Naive thymus-derived CD4-positive, alpha-beta T cell (primary cell): ENCODE data around the gene SERPINE2. TPM values are rescaled to one million over a fixed set of nuclear protein-coding genes. Genes with fewer than 3 reads are reported as not detected.

Source experiments
- ATAC-seq: fragments of 150-1000 bp; cut with Tn5 transposase; 2 replicates; pipeline ENCODE4 v1.10.0; 2021; ENCODE audit warnings: mild to moderate bottlenecking, moderate library complexity
- CTCF ChIA-PET: fragments of 350-600 bp; sonication (Branson Sonifier 250); formaldehyde crosslinking; loops from one replicate; lab custom pipeline; 2021; ENCODE audit warnings: antibody characterized with exemption; lab: Charles Lee
- POLR2A ChIA-PET: fragments of 350-600 bp; sonication (Branson Sonifier 250); formaldehyde crosslinking; loops from one replicate; lab custom pipeline; 2021; ENCODE audit warnings: antibody characterized with exemption, inconsistent platforms; lab: Charles Lee
- DNase-seq, 9 donors: peaks; one replicate each; pipeline versions ENCODE4 v3.0.0 to v3.0.0-alpha.2; 2020 to 2022; ENCODE audit warnings: mixed read lengths in 1 of 9
- H3K27ac ChIP-seq: one replicate; pipeline ENCODE4 v1.7.0; 2013; ENCODE audit warnings: mild to moderate bottlenecking, low read depth, low read length, moderate library complexity
- H3K27me3 ChIP-seq, 2 donors: one replicate each; pipeline ENCODE4 v1.7.0; 2013; ENCODE audit warnings: low read length in 2 of 2, mild to moderate bottlenecking in 2 of 2, moderate library complexity in 2 of 2; ENCODE audit not compliant: control insufficient read depth in 2 of 2, insufficient read depth in 2 of 2
- H3K36me3 ChIP-seq, 3 experiments: 1 replicate in 2 of 3; 2 replicates in 1 of 3; pipeline ENCODE4 v1.7.0; 2013; ENCODE audit warnings: low read length in 3 of 3, mild to moderate bottlenecking in 3 of 3, moderate library complexity in 1 of 3; ENCODE audit not compliant: insufficient read depth in 3 of 3, control insufficient read depth in 2 of 3
- H3K4me1 ChIP-seq, 2 donors: one replicate each; pipeline ENCODE4 v1.7.0; 2013; ENCODE audit warnings: low read length in 2 of 2, mild to moderate bottlenecking in 2 of 2, moderate library complexity in 1 of 2; ENCODE audit not compliant: control insufficient read depth in 2 of 2, insufficient read depth in 2 of 2
- H3K4me3 ChIP-seq: 2 replicates; pipeline ENCODE4 v1.7.0; 2013; ENCODE audit warnings: mild to moderate bottlenecking, low read length
- H3K9me3 ChIP-seq, 3 experiments: 1 replicate in 2 of 3; 2 replicates in 1 of 3; pipeline ENCODE4 v1.7.0; 2013; ENCODE audit warnings: low read length in 3 of 3; ENCODE audit not compliant: control insufficient read depth in 2 of 3
- H3K27ac Mint-ChIP-seq, 9 donors: one replicate each; pipeline ENCODE4 v1.8.0; 2020 to 2022; ENCODE audit warnings: mixed read lengths in 9 of 9, mild to moderate bottlenecking in 8 of 9, moderate library complexity in 5 of 9, inconsistent platforms in 2 of 9
- H3K27me3 Mint-ChIP-seq, 5 donors: one replicate each; pipeline ENCODE4 v1.8.0; 2021 to 2022; ENCODE audit warnings: mixed read lengths in 5 of 5, mild to moderate bottlenecking in 1 of 5
- H3K36me3 Mint-ChIP-seq, 5 donors: one replicate each; pipeline ENCODE4 v1.8.0; 2020 to 2022; ENCODE audit warnings: mixed read lengths in 5 of 5, mild to moderate bottlenecking in 3 of 5, inconsistent platforms in 1 of 5
- H3K4me1 Mint-ChIP-seq, 7 donors: one replicate each; pipeline ENCODE4 v1.8.0; 2020 to 2022; ENCODE audit warnings: mixed read lengths in 7 of 7, mild to moderate bottlenecking in 3 of 7, inconsistent platforms in 1 of 7
- H3K4me3 Mint-ChIP-seq, 10 donors: one replicate each; pipeline ENCODE4 v1.8.0; 2020 to 2022; ENCODE audit warnings: mild to moderate bottlenecking in 10 of 10, mixed read lengths in 10 of 10, moderate library complexity in 6 of 10, inconsistent platforms in 2 of 10
- H3K9me3 Mint-ChIP-seq, 11 donors: one replicate each; pipeline ENCODE4 v1.8.0; 2020 to 2022; ENCODE audit warnings: mixed read lengths in 11 of 11, mild to moderate bottlenecking in 4 of 11, inconsistent platforms in 1 of 11, moderate library complexity in 1 of 11
- intact Hi-C, 2 donors: fragments of 100-400 bp; cut with micrococcal nuclease; formaldehyde crosslinking; loops; one replicate each; pipeline ENCODE4 v1.15.1; 2023
- polyA plus RNA-seq, 2 donors: library from polyadenylated mRNA; unstranded; fragments of 300-500 nt; fragmentation: Illumina TruSeq; gene quantifications; one replicate each; pipeline ENCODE4 v1.2.3, GENCODE V29; 2021
- total RNA-seq, 6 experiments: library from RNA in 5 of 6; stranded (reverse) in 5 of 6; gene quantifications; 1 replicate in 5 of 6; 2 replicates in 1 of 6; pipeline ENCODE4 v1.2.3 and lab custom pipeline; 2021 to 2026

SERPINE2 gene
- total and polyA plus RNA-seq, 7 experiments from 2014 or later, result 5.2 to 46.7 (median 14.7) TPM

GRCh38 chr2:223999862-224000261 lies 39.2 kb downstream of the SERPINE2 start:
- Histone ChIP-seq H3K27me3 (no peaks in the 10 kb centered on the region), H3K4me3 (no peak overlapping the region), H3K9me3 (no peaks in the 10 kb centered on the region), H3K4me1 (no peaks in the 10 kb centered on the region), H3K27ac (no peak overlapping the region), H3K36me3 (peaks cover 0 to 7% (median 0%) of the 10 kb centered on the region in 3 experiments)
- H3K4me1 Mint-ChIP-seq, result peaks cover 0 to 15% (median 0%) of the 10 kb centered on the region in 7 donors
- no peak for ATAC-seq
- H3K27ac Mint-ChIP-seq, result peak overlapping the region in 1 of 9 donors; percentile 32
- intact Hi-C loops, result loop anchor here in 1 of 2 donors (10.0 kb wide), 1 partner anchor 125 kb away; no protein-coding TSS in a partner anchor
- H3K36me3 Mint-ChIP-seq, result peaks cover 7 to 21% (median 11%) of the 10 kb centered on the region in 5 donors
- ChIA-PET POLR2A (no interaction called here), CTCF (interaction anchor here (1.5 kb wide), 1 partner anchor 285 kb away, joined by 3 read pairs; no protein-coding TSS in a partner anchor)
- H3K27me3 Mint-ChIP-seq, result no peaks in the 10 kb centered on the region
- DNase-seq, result no peak
- peaks cover 0 to 4% (median 0%) of the 10 kb centered on the region in 11 donors for H3K9me3 Mint-ChIP-seq
- no peak overlapping the region for H3K4me3 Mint-ChIP-seq

DNA sequence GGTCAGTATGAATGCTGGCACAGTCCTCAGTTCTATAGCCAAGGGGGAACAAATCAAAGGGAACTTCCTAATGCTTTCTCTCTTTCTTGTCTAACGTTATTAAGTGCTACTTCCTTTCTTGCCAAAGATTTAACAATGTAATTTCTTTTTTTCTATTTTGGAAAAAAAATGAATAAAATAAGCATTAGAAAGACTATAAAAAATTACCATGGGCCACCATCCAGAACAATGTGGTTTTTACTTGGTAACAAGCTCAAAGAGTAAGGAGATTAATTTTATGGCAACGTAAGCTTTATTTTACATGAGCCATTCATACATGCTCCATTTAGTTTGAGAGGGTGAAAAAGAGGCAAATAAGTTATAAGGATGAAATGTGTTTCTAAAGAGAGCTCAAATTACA lies 40.1 kb downstream of the SERPINE2 start:
- Histone ChIP-seq H3K4me3 (no peak overlapping the region), H3K27ac (no peak overlapping the region), H3K9me3 (no peaks in the 10 kb centered on the region), H3K36me3 (peaks cover 0 to 7% (median 0%) of the 10 kb centered on the region in 3 experiments), H3K27me3 (no peaks in the 10 kb centered on the region), H3K4me1 (no peaks in the 10 kb centered on the region)
- Mint-ChIP-seq H3K36me3 (peaks cover 7 to 21% (median 11%) of the 10 kb centered on the region in 5 donors), H3K27ac (peak overlapping the region in 1 of 9 donors; percentile 69), H3K27me3 (no peaks in the 10 kb centered on the region), H3K9me3 (peaks cover 0 to 4% (median 0%) of the 10 kb centered on the region in 11 donors), H3K4me1 (peaks cover 0 to 19% (median 2%) of the 10 kb centered on the region in 7 donors), H3K4me3 (no peak overlapping the region)
- DNase-seq (no peak), ATAC-seq (no peak)
- intact Hi-C loops, result loop anchor here in 1 of 2 donors (10.0 kb wide), 1 partner anchor 126 kb away; no protein-coding TSS in a partner anchor
- CTCF ChIA-PET, result interaction anchor here (1.5 kb wide), 1 partner anchor 286 kb away, joined by 3 read pairs; no protein-coding TSS in a partner anchor
- POLR2A ChIA-PET, result no interaction called here

DNA sequence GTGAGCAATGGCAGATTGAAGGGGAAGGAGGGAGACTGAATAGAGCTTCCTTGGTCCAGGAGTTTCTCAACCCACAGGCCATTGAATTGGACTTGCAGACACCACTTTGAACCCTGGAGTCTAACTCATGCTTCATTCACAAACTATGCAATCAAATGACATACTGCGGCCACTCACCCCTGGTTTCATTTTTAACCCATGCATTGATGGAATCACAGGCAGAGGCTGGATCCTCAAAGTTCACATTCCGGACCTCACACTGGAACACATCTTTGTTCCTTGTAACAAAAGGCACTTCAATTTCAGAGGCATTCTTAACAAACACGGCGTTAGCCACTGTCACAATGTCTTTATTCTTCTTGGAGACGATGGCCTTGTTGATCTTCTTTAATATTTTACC lies 41.1 kb downstream of the SERPINE2 start:
- Histone ChIP-seq H3K36me3 (peaks cover 0 to 7% (median 0%) of the 10 kb centered on the region in 3 experiments), H3K9me3 (no peaks in the 10 kb centered on the region), H3K27me3 (no peaks in the 10 kb centered on the region), H3K27ac (no peak overlapping the region), H3K4me3 (no peak overlapping the region), H3K4me1 (no peaks in the 10 kb centered on the region)
- Mint-ChIP-seq H3K27ac (no peak overlapping the region), H3K9me3 (peaks cover 0 to 4% (median 0%) of the 10 kb centered on the region in 11 donors), H3K4me3 (no peak overlapping the region), H3K4me1 (peaks cover 0 to 22% (median 3%) of the 10 kb centered on the region in 7 donors), H3K27me3 (no peaks in the 10 kb centered on the region), H3K36me3 (peaks cover 7 to 21% (median 11%) of the 10 kb centered on the region in 5 donors)
- intact Hi-C loops, result loop anchor here in 1 of 2 donors (10.0 kb wide), 1 partner anchor 127 kb away; no protein-coding TSS in a partner anchor
- CTCF ChIA-PET, result interaction anchor here (1.2 kb wide), 1 partner anchor 286 kb away, joined by 3 read pairs; no protein-coding TSS in a partner anchor
- POLR2A ChIA-PET, result no interaction called here
- DNase-seq, result no peak
- ATAC-seq, result no peak

GRCh38 chr2:223996391-223996790 lies 42.7 kb downstream of the SERPINE2 start:
- H3K27ac ChIP-seq, result no peak overlapping the region
- H3K9me3 Mint-ChIP-seq, result peaks cover 0 to 4% (median 0%) of the 10 kb centered on the region in 11 donors
- H3K27me3 Mint-ChIP-seq, result no peaks in the 10 kb centered on the region
- intact Hi-C loops, result loop anchor here in 1 of 2 donors (10.0 kb wide), 1 partner anchor 128 kb away; no protein-coding TSS in a partner anchor
- no peaks in the 10 kb centered on the region for H3K27me3 ChIP-seq
- peak overlapping the region in 1 of 9 donors; percentile 67 for H3K27ac Mint-ChIP-seq
- no peaks in the 10 kb centered on the region for H3K9me3 ChIP-seq
- no peak overlapping the region for H3K4me3 Mint-ChIP-seq
- peaks cover 0 to 6% (median 0%) of the 10 kb centered on the region in 3 experiments for H3K36me3 ChIP-seq
- ChIA-PET POLR2A (no interaction called here), CTCF (interaction anchor here (1.2 kb wide), 1 partner anchor 67 kb away, joined by 3 read pairs; no protein-coding TSS in a partner anchor)
- DNase-seq (no peak), ATAC-seq (no peak)
- H3K4me1 Mint-ChIP-seq, result peaks cover 0 to 22% (median 0%) of the 10 kb centered on the region in 7 donors
- no peak overlapping the region for H3K4me3 ChIP-seq
- H3K4me1 ChIP-seq, result no peaks in the 10 kb centered on the region
- peaks cover 7 to 24% (median 8%) of the 10 kb centered on the region in 5 donors for H3K36me3 Mint-ChIP-seq

DNA sequence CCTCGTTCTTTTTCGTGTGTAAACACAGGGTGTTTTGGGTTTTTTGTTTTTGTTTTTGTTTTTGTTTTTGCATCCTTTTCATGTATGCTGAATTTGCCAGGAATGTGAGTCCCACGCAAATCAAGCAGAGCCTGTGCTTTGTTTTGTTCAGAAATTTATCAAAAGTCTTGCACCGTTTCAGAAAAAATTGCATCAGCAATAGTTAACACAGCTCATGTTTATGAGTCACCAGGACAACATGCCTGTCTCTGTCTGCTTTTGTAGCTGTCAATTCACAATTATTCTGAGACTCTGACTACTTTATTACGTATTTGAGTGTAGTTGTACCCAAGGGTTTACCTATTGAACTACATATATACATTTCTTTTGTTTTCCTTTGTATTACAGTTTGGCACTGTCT lies 43.5 kb downstream of the SERPINE2 start:
- ChIA-PET CTCF (interaction anchor here (1.0 to 5.2 kb wide), 3 partner anchors 31 to 290 kb away, joined by 3 to 114 read pairs (median 3); no protein-coding TSS in a partner anchor), POLR2A (no interaction called here)
- Mint-ChIP-seq H3K4me1 (peaks cover 0 to 22% (median 0%) of the 10 kb centered on the region in 7 donors), H3K27me3 (no peaks in the 10 kb centered on the region), H3K4me3 (no peak overlapping the region), H3K36me3 (peaks cover 7 to 20% (median 8%) of the 10 kb centered on the region in 5 donors), H3K27ac (no peak overlapping the region), H3K9me3 (peaks cover 0 to 3% (median 0%) of the 10 kb centered on the region in 11 donors)
- no peak for ATAC-seq
- intact Hi-C loops, result loop anchor here in 1 of 2 donors (10.0 kb wide), 1 partner anchor 129 kb away; no protein-coding TSS in a partner anchor
- no peak overlapping the region for H3K27ac ChIP-seq
- H3K4me3 ChIP-seq, result no peak overlapping the region
- no peak for DNase-seq
- no peaks in the 10 kb centered on the region for H3K4me1 ChIP-seq
- no peaks in the 10 kb centered on the region for H3K9me3 ChIP-seq
- H3K36me3 ChIP-seq, result peaks cover 0 to 4% (median 0%) of the 10 kb centered on the region in 3 experiments
- H3K27me3 ChIP-seq, result no peaks in the 10 kb centered on the region

GRCh38 chr2:223994562-223995162 lies 44.4 kb downstream of the SERPINE2 start:
- no peak for DNase-seq
- H3K4me3 ChIP-seq, result no peak overlapping the region
- H3K27ac ChIP-seq, result no peak overlapping the region
- ATAC-seq, result no peak
- H3K36me3 ChIP-seq, result peaks cover 0 to 4% (median 0%) of the 10 kb centered on the region in 3 experiments
- intact Hi-C loops, result loop anchor here (5.0 to 10.0 kb wide), 3 partner anchors 130 to 1022 kb away; no protein-coding TSS in a partner anchor
- H3K4me1 Mint-ChIP-seq, result peaks cover 0 to 22% (median 0%) of the 10 kb centered on the region in 7 donors
- ChIA-PET POLR2A (no interaction called here), CTCF (interaction anchor here (0.5 to 5.2 kb wide), 10 partner anchors 10 to 376 kb away, joined by 3 to 114 read pairs (median 6); no protein-coding TSS in a partner anchor)
- no peaks in the 10 kb centered on the region for H3K9me3 ChIP-seq
- no peaks in the 10 kb centered on the region for H3K4me1 ChIP-seq
- H3K27ac Mint-ChIP-seq, result peak overlapping the region in 2 of 9 donors; percentile 11 to 37
- no peak overlapping the region for H3K4me3 Mint-ChIP-seq
- H3K27me3 Mint-ChIP-seq, result no peaks in the 10 kb centered on the region
- peaks cover 0 to 2% (median 0%) of the 10 kb centered on the region in 11 donors for H3K9me3 Mint-ChIP-seq
- no peaks in the 10 kb centered on the region for H3K27me3 ChIP-seq
- peaks cover 2 to 16% (median 3%) of the 10 kb centered on the region in 5 donors for H3K36me3 Mint-ChIP-seq
